Activated T-cell treated with anti-CD3 and anti-CD28 coated beads for 24 hours (primary cell): ENCODE measurements around the gene TPMT.
"Not testable (repeated sequence)": the region's sequence is repeated elsewhere in the genome, so short reads cannot be mapped to it uniquely, and the experiment has no call there.

Source experiments
- DNase-seq: peaks from one replicate; pipeline ENCODE4 v3.0.0-alpha.2; 2020; ENCODE audit warnings: low read depth

The TPMT gene

DNA sequence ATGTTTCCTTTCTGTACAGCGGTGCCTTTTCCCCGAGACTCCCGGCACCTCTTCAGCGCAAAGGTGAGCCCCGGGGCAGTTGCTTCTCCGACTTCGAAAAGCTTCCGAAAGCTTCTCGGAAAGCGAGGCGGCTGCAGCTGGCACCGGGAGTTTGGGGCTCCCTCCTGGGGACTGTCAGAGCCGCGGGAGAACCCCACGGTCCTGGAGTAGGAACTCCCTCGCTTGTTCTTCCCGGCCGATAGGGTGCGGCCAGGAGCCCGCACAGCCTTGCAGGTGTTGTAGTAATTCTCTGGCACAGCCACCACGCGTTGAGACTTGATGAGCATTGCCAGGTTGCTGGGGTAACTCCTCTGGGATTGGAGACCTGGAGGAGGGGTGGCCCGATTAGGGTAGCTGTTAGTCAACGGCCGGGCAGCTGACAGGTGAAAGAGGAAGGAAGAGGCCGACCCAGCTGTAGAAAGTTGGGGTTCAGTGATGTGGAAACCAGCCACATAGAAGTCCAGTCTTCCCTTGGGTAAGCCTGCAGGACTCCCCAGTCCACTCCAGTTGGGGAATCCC lies 1.1 kb upstream of the TPMT start:
- DNase-seq, result peak; percentile 24

DNA sequence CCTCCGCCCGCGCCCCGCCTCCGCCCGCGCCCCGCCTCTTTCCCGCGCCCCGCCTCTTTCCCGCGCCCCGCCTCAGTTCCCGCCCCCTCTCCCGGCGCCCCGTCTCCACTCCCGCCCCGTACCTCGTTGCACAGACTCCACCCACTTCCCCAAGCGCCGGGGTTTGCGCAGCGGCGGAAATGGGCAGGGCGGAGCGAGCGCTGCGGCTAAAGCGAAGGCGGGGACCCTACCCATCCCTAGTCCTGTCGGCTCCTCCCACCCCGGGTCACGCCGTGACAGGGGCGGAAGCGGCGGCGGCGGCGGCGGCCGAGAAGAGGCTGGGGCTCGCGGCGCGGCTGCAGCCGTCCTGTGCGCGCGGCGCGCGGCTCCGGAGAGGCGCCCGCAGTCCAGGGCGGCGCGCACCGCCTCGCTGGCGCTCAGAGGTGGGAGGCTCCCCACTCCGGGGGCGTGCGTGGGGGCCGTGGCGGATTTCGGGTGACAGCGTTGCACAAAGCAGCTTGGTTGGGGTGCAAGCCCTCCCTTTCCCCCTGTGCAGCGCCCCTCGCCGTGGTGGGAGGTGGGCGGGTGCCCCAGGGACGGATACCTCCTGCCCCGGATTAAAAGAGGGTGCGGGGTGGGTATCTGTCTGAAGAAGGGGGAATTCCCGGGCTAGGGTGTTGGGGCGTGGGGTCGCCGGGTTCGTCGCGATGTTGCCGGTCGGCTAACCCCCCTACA lies 430 bp upstream of the TPMT start, which contains the start of gene KDM1B:
Gene KDM1B (plus strand): TSS at position 273 of the 714 bp plus-strand sequence. CDS start 4,474 bp downstream, outside the sequence.
- peak; percentile 98 for DNase-seq

DNA sequence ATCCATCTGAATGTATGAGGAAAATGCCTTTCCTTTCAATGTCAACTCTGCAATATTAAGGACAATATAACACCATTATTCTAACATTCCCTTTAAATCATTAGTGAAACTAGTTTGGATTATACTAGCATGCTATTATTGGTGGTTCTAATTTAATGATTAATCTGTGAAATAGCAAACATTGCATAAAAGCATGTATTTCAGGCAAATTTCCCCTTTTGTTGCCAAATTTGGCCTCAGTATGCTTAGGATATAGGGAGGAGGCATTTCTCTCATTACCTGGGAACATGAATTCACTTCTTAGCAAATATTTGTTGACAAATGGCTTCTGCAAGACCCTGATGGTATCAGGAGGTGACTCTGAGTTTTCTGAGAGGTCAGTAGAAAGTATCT lies 1.6 kb downstream of the TPMT start:
- DNase-seq, result no peak

DNA sequence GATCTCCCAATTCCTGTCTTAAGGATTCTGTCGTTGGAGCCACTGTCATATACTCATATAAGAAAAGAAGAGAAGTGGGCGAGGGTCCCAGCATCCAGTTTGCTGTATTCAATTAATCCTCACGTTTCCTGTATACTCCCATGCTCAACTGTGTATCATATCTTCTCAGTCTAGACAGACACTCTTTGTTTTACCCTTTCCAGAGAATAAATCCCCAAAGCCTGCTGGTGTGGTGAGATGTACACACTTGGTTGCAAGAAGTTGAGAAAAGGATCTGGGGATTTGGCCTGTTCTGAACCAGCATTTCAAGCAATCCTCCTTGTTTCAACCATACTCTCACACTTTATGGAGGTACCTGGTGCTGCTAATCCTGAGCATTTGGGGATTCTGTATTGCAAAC lies 3.1 kb downstream of the TPMT start:
- DNase-seq, result no peak

DNA sequence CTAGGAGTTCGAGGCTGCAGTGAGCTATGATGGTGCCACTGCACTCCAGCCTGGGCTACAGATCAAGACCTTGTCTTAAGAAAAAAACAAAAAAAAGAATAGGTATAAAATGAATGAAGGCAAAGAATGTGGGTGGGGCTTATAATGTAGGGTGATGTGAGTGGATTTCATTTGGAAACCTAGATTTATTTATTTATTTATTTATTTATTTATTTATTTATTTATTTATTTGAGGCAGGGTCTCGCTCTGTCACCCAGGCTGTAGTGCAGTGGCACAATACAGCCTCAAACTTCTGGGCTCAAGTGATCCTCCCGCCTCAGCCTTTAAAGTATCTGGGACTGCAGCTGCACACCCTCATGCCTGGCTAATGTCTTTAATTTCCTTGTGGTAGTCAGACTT lies 3.5 kb downstream of the TPMT start:
- DNase-seq, result not testable (repeated sequence)

DNA sequence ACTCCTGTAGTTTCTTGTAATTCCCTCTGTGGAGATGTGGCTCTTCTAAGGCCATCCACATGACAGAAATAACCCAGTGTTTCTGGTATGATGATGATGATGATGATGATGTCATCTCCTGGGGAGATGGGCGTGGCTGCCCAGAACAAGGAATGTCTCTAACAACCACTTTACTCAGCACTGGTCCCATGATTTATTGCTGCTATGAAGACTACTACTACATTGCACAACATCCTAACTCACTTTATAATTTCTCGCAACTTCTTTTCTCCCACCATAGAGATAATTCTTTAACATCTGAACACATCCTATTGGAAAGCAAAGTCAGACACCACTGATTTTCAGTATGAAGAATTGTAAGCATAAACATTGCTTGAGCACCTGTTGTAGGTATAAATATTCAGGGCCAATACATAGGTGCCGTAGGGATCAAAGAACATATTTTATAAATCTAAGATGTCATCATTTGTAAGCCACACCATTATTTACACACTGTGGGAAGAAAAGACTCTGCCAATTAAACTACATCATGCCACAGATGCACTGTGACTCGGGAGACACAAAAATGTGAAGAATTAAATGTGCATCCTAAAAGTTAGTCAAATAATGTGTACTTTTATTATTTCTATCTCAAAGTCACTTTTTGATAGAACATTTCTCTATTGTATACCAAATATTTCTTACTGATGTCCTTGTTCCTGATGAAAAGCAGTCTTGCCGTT lies 6.4 kb downstream of the TPMT start:
- DNase-seq, result no peak

DNA sequence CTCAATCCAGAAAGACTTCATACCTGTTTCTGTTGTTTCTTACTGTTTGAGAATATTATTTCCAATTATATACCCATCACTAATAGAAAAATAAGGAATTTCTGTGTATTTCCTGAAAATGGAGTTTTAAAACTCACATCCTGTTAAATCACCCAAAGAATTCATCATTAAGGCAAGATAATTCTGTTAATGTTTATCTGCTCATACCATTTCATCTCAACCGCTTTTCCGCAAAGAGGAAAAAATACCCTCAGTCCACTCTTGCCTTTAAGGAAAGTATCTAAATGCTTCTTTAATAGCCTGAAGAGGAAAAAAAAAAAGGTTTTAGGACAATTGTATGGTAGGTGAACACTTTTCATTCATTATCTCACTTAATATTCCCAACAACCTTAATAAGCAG lies 7.3 kb downstream of the TPMT start:
- no peak for DNase-seq

DNA sequence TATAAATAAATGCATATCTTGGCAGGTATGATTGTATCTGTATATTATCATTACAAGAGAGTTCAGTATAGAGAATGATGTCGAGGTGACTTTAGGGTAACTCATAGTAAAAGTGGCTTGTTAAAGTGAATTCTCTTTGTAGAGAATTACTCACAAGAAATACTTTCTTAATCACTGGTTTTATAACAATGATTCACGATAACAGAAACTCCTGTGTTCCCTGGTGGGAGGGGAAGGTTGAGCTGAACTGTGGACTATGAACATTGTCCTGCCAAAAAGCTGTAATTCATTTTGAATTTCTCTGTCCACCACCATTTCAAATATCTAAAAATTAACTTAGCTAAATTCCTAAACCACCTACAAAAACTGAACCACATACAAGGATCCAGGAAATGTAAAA lies 7.7 kb downstream of the TPMT start:
- DNase-seq, result no peak

DNA sequence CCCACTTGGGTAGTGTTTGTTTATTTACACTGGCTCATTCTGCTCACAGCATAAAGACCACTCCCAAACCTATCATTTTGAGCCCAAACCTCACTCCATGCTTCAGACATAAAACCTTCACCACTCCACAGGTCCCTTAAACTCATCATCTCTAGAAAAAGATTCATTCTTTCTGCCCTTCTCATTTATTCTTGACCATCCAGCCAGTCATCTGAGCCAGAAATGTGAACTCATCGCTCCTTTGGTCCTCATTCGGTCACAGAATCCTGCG lies 12.4 kb downstream of the TPMT start:
- DNase-seq, result no peak

DNA sequence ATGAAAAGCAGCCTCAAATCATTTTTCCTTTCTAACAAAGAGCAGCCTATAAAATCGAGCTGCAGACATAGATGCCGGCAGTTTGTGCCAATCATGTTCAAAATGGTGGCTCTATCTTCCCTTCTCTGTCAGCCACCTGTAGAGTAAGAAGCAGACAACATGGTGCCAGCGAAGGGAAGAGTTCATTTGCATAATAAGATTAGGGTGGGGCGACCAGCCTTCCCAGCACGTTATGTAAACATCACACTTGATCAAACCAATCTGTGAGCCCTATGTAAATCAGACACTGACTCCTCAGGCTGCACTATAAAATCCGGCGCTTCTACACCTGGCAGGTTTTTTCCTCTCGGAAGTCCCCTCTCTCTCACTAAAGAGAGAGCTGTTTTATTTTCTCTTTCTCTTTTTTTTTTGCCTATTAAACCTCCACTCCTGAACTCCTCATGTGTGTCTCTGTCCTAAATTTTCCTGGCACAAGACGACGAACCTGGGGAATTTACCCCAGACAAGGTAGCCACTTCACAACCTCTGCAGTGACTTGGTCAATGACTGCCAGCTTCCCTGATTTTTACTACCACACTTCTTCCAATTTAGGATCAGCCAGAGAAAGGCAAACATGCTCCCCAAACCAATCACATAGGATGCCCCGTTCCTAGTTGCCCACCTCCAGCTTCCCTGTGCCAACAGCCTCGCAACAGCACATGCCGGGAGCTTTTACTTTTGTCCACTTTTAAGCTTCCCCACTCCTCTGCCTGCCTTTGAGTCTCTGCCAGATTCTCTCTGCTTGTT lies 12.9 kb downstream of the TPMT start:
- no peak for DNase-seq

DNA sequence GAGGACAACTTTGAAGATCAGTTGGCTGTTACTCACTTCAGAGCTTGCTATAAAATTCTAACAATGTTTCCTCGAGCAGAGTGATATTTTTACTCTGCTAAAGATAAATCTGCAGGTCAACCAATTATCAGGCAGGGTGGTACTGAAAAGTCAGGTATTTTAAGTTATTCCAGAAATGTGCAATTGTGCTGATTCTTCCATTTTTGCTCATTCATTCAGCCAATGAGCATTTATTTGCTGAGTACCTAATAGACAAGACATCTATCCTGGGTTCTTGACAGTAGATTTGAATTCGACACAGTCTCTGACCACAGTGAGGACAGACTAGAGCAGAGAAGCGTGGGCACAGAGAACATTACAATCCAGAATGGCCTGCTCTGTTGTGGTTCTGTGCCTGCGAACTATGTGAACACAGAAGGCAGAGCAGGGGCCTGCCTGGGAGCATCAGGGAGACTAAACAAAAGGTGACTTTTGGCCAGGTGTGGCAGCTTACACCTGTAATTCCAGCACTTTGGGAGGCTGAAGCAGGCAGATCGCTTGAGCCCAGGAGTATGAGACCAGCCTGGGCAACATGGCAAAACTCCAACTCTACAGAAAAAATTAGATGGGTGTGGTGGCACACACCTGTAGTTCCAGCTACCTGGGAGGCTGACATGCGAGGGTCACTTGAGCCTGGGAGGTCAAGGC lies 14.8 kb downstream of the TPMT start:
- DNase-seq, result no peak

DNA sequence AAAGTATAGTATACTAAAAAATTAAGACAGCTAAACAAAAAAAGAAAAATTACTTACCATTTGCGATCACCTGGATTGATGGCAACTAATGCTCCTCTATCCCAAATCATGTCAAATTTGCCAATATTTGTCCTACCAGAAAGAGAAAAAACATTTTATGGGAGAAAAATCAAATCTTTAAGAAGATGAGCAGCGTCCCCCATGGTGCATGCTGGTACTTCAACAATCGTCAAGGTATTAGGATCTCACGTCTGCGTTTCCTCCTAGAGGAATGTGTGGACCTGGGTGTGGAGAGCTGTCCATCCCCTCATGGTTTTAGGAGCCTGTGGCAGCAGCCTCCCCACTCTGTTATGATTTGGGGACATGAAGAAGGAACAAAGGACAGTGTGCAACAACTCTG lies 16.0 kb downstream of the TPMT start:
- no peak for DNase-seq

DNA sequence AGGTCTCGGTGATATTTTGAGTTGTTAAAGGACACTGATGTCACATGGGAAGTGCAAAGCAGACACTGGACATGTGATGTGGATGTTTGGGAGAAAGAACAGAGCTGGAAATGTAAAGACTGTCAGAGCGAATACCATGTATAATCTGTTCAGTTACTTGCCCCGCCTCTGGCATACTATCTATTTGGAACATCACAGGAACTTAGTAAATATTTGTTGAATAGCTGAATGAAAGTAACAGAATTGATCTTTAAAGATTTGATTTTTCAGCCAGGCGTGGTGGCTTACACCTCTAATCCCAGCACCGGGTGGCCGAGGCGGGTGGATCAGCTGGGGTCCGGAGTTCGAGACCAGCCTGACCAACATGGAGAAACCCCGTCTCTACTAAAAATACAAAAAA lies 18.6 kb downstream of the TPMT start:
- DNase-seq, result no peak

DNA sequence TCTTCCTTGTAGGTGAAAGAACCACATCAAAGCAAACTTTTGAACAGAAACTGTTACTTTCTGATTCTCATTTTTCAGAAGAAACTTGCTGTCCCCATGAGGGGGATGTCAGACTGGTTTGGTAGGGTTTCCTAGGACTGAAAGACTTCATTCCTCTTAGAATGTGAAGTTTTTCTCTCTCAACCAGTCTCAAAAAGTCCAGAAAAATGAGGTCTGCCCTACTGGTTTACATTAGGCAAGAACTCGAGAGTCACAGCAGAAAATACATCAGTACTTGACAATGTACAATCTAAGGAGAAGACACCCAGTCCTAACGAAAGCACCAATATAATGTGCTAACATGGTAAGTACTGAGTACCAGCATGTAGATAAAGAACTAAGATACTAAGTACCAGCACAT lies 19.7 kb downstream of the TPMT start:
- no peak for DNase-seq

DNA sequence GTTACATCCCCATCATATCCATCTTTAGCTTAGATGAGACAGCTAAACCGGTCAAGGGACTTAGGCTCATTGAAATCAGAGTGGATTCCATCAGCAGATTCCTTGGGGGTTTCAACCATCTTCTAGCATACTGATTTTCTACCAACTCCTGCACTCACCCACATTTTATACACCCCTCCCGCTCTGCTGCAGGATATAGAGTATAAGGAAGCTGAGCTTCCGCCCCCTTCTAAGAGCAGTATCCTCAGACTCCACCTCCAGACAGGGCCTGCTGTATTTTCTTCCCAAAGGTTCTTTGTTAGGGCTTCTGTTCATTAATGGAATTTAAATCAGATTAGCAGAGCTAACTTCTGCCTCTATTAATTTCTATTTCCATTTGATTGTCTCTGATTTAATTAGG lies 22.5 kb downstream of the TPMT start:
- no peak for DNase-seq

DNA sequence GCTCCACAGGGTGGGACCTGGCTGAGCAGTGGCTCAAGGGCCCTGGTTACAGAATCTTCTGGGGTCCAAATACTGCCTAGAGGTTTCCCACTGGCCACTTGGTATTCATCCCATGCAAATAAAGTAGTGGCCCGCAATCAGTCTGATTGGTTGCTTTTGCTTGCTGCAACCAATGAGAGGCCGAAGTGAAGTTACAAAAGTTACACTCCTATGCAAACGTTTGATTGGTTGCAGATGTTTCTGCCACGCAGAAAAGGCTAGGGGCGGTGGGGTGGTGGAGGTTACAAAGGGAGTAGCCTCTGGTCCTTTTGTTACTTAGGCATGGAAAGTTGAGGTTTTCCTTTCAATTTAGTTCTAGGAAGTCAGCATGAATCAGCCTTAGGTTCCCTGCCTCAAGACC lies 28.8 kb downstream of the TPMT start:
- DNase-seq, result no peak

DNA sequence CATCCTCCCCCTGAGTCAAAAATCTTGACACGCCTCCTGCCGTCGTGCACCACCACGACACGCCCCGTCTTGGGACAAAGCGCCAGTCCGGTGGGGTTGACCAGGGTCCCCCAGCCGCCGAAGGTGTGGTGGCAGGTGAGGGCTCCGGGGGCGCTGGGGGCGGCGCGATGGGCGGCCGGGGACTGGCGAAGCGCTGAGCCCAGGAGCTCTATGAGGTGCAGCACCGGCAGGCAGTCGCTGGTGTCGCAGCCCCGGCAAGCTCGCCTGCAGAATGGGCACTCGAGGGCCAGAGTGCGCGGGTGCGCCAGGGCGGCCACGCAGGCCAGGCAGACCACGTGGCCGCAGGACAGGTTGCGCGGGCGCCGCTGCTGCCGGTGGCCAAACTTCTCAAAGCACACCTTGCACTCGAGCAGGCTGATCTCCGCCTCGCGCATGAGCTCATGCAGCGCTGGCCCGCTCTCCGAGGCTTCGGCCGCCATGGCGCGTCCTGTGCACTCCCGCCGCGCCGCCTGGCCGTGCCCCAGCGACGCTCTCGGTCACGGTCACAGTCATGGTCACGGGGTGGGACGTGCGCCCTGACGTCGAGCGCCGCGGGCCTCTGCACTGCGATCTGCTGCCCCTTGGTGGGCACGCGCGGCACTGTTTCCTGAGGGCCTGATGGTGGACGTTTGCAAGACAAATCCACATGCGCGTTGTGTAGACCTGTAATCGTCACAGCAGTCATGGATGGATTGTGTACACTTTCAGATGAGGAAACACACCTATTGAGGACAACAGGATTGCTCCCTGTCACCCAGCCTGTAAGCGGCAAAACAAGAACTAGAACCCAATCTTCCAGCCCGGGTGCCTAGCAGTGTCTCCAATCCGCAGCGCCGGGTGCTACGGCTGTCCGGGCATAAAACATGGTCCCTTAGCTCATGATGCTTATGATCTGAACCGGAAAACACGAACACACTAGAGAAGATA lies 32.5 kb downstream of the TPMT start, which contains the start of gene NHLRC1:
Gene NHLRC1 (minus strand): TSS at position 550 of the 966 bp plus-strand sequence. CDS start 71 bp downstream, at position 479.
- DNase-seq, result peak; percentile 72

DNA sequence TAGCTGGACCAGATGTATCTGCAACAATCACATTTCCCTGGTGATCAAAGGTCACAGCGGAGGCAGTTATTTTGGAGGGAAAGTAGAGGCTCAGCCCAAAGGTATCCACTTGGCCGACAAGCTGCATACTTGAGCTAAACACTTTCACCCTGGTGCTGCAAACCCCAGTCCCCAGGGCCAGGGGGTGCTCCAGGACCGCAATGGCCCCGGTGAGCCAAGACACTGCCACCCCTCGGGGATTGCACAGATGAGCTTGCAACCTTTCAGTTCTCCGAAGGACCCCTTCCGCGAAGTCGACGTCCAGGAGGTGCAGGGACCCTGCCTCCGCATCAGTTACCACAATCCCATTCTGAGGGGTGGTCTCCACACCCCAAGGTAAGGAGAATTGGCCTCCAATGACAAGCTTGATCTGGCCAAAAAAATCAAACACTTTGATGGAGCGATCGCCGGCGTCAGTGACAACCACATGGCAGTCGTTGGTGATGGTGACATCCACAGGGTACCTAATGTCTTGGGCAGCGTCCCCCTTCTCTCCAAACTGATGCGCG lies 33.2 kb downstream of the TPMT start:
- no peak for DNase-seq

DNA sequence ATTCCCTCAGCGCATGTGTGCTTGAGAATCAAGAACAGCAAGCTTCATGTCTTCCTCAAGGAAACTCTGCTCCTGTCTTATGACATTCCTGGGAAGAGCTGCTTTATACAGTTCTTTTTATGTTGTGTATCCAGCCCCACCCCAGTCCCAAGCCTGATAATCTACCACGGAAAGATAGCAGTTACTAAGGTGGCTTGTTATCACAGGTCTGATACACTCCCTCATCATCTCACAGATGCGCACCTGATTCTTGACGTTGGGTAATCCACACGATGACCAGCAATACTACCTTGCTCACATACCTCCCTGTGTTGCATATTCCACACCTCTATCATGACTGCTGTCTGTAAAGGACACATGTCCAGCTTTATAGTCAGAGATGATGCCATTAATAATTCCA lies 35.6 kb downstream of the TPMT start:
- no peak for DNase-seq

DNA sequence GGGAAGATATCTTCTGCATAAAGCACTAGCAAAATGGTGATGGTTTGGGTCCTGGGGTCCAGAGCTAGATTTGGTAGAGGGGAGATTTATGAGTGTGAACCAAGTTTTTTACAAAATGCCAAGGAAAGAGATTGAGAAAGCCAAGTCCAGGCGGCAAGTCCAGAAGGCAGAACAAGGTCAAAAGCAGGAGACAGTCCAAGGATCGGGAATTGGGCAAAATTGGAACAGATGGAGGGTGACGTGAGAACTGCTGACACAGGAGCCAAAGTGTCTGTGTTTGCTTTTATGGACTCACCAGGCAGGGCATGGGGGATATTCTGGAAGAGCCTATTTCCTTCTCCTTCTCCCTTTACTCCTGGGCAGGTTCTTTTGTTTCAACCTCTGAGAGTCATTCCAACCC lies 36.5 kb downstream of the TPMT start:
- no peak for DNase-seq

DNA sequence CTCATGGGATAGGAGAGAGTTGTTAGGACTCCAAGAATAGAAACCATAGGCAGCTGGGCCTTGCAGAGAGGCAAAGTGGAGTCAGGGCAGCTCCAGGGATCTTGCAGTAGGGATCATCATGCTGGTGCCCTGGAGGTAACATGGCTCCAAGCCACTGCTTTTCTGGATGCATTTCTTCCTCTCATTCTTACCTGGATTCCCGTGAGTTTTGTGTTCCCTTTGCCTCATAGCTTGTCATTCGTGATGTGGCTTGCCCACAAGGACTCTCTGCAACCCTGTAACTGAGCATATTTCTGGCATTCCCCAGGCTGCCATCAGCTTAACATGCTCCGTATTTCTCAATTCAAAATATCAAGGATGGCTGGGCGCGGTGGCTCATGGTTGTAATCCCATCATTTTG lies 37.7 kb downstream of the TPMT start:
- no peak for DNase-seq
